GM21529 (cell line): ENCODE data around the gene LRCH1.

Source experiments
- ATAC-seq: cut with Tn5 transposase; IDR thresholded peaks from one replicate; pipeline ENCODE4 v1.9.1; 2021; ENCODE audit not compliant: unreplicated experiment

Gene LRCH1

DNA sequence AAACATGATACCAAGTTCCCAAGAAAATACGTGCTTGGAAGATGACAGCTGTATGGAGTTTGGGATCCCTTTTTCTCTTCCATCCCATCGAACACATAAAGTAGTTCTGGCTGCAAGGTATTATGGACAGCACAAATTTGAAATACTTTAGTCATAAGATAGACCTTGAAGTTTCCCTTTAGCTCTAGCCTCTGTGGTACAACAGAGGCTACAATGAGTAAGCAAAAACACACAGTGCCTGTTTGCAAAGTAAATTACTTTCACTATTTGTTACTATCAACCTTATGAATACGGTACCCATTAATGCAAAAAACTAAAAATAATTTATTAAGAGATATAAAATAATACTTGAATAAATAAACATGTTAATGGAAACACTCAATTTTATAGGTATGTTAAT is 21.0 kb upstream of the LRCH1 start:
- ATAC-seq: no peak

DNA sequence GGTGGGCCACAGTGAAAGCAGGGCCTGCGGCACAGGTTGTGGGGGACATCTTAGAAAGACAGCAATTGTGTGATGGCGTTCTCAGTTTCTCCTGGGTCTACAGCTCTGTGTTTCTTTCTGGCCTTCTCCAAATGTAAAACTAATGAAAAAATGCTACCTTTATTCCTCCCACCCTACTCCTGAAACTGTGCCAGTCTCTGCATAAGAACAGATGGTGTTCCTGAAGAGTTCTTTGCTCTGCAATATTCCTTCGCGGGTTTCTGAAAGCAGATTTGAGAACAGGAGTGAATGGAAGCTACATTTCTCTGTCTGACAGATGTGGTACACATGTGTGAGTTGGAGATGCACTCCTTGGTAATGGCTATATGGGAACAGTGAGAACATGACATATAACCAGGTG is 18.0 kb upstream of the LRCH1 start:
- no peak for ATAC-seq

DNA sequence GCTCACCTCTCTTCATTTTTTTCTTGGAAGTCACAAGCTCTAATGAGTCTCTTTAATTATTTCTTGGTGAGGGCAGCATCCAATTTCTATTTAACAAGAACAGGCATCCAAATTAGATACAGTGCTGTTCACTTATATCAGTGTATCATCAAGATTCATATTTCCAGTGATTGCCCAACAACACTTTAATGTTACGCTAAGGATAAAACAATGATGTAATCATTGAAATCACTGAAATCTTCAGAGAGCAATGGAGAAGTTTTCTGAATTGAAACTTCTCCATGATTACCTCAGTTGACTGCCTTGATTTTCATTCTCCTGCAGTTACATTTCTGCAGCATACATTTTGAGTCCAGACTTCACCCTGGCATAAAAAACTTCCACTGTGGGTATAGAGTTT is 17.1 kb upstream of the LRCH1 start:
- no peak for ATAC-seq

DNA sequence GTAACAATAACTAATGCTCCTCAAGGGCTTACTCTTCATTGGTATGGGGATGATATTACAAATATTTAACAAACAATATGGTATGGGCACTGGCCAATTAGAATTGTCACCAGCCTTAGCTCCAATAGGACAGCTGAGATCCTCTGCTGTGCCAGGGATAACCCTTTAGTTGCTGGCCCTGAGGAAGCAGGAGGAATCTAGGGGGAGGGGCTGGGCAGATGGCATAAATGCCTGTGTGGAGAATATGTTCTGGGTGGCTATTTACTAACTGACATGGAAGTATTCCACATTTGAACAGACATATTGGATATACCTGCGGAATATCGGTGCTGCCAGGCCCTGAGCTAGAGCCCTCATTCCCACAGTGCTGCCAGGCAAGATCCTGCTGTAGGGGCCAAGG is 16.6 kb upstream of the LRCH1 start:
- ATAC-seq: no peak

DNA sequence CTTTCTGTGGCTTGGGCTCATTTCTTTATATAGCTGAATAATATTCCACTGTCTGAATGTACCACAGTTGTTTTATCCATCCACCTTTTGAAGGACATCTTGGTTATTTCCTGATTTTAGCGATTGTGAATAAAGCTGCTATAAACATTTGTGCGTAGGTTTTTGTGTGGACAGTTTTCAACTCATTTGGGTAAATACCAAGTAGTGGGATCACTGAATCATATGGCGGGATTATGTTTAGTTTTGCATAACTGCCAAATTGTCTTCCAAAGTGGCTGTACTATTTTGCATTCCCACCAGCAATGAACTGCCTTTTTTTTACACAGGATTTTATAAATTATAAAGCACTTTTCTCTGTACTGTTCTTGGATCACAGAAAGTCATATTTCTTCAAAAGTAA is 13.7 kb upstream of the LRCH1 start:
- ATAC-seq: no peak

DNA sequence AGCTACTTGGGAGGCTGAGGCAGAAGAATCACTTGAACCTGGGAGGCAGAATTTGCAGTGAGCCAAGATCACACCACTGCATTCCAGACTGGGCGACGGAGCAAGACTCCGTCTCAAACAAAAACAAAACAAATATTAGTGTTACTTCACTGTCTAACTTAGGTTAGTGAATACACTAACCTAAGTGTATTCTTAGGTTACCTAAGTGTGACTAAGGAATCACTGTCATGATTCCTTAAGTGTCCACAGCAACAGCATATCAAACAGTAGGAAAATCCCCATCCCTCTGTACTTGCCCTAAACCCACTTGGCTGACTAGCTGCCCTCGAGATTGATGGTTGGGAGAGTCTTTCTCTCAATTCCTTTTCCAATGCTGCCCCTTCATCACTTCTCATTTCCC is 11.8 kb upstream of the LRCH1 start:
- ATAC-seq: no peak

DNA sequence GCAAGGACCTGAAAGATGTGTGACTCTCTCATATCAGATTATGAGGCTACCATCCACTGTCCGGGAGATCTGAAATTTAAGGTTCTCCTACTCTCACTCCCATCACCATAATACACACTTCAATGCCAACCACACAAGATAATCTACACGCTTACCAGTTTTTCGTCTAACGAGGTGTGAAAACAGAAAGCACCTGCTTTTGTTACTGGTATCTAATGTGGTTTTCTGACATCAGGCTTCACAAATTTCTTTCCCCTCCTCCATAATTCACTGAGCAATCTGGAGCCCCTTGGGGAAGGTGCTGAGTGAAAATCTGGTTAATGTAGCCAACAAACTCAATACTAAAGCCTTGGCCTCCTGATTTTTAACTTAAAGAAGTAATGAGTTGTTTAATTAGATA is 10.1 kb upstream of the LRCH1 start:
- no peak for ATAC-seq

DNA sequence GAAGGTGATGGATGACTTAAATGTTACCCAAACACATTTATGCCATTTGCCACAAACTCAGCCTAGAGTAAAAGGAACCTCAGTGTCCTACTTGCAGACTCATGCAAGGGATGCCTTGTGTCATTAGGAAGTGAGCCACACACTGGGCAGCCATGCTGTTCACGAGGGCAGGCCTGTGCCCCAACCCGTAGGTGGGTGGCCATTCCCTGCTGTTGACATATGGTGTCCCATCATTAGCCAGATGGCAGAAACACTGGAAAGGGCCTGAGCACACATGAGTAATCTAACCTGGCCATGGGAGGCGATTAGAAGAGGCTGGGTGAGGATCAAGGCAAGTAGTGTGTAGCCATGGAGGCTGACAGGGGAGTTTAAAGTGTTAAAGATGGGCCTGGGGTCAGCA is 9.7 kb upstream of the LRCH1 start:
- ATAC-seq: no peak

DNA sequence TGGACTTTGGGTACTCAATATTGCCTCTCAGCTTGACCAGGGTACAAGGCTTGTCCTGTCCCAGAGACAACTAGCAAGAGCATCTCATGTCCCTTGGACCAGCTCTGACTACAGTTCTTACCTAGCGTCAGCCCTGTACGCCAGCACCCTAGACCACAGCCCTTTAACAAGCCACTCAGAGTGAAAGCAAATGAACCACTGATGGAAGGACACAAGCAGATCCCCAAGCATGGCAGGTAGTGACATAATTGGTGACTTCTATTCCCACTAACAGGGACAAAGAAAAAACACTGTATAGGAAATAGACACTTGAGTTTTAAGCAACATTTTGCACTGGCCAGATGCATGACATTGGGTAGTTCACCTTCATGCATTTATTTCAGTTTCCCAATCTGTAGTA is 8.8 kb upstream of the LRCH1 start:
- ATAC-seq: peak; percentile 87

DNA sequence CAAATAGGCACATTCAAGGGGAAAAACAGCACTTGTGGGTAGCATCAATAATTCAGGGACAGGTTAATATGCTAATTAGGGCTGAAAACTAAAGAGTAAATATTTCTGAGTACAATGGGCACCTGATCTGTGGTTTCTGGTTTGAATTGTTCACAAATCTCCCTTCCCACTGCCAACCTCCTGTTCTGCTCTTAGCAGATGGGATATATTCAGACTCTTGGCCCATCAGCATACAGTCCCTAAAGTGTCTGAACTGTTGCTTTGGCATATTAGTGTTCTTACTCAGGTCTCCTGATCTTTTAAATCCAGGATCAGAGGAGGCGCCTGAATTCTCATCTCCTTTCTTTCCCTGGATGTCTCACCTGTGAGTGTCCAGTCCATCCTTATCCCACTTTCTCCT is 8.2 kb upstream of the LRCH1 start:
- ATAC-seq: no peak

DNA sequence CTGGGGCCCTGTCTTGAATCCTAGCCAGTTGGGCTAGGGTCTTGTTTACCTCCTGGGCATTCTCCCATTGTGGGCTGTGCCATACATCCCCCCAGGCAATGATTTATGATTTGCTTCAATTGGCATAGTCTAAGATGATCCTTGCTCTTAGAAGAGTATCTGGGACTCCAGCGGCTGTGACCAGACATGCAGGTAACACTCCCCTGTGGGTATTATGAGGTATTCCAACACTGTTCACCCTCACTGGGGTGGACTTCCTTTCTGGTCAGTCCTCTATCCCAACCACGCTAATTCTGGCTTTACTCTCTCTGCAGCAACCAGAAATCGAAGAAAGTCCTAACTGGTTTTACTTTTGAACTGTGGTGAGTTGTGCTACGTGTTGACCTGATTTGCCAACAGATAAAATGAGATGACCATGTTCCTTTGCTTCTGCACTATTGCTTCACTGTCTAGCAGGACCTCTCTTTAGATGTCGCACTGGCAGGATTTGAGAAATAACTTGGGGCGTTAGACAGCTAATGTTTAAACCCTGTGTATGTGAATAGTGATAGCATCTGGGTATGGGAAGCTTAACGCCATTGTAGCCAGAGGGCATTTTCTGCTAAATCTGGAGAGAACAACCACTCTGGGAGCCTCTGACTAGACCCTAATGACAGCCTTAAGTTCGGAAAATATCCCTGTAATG is 6.7 kb upstream of the LRCH1 start:
- no peak for ATAC-seq

DNA sequence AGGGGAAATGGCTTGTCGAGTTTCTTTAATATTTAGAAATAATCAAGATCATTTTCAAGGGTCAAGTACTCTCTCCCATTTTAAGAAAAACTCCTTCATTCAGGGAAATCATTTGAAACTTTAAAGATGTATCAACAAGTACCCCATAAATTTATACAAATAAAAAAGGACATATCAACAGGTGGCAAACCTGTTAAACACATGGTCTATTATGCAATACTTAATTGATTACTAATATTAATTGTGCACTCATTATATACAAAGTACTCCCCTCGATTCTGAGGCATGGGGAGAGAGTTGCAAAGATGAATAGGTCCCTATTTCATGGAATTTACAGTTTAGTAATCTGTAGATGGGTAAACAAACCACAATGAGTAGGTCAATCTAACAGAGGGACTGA is 2.1 kb upstream of the LRCH1 start:
- ATAC-seq: no peak

DNA sequence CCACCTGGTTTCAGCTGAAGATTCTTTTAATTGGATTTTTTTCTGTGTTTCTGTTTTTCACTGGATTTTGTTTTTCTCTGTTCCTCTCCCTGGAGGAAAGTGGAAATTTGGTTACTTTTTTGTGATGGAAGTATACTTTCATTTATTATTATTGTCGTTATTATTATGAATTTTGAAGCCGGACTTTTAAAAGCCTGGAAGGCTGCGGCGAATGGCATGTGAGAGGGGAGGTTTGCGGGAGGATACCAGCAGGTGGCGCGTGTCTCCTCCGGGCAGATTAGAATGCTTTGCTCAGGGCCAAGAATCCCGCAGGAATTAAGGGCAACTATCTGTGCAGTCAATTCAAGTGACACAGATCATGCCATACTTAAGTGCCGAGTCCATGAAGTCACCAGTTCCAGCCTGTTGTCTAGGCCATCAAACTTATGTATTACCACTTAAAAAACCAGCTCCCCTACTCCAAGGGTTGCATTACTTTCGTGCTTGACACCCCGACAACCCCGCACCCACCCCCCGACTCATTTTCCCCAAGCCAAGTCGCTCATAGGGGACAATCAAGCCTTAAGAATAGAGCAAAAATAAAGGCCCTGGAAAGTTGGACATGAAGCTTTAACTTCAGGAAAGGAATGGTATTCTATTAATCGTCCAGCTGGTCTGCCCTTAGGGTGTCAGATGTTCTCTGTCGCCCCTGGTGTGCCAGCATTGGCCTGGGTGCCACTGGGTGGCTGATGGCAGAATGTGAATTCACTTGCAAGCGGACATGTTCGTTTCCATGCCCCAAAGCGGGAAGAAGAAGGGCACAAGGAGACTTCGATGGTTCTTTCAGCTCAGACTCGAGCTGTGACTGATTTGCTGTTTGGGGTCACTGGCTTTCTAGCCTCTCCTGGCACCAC is 1.3 kb upstream of the LRCH1 start:
- no peak for ATAC-seq

DNA sequence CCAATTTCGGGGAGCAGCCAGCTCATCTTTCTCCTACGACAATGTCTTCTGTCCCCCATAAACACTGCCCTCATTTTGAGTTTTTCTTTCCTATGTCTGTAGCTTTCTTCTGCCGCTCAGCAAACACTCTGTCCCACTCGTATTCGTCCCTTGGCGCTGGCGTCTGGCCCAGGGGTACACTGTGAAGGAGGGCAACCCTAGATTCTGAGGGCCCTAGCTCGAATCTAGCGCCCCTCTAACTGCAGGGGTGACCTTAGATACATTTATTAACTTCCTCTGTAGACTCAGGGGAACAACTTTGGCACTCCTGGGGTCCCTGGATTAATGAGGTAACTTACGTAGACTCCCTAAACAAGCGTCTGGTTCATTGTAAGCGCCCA is 677 bp upstream of the LRCH1 start:
- no peak for ATAC-seq

DNA sequence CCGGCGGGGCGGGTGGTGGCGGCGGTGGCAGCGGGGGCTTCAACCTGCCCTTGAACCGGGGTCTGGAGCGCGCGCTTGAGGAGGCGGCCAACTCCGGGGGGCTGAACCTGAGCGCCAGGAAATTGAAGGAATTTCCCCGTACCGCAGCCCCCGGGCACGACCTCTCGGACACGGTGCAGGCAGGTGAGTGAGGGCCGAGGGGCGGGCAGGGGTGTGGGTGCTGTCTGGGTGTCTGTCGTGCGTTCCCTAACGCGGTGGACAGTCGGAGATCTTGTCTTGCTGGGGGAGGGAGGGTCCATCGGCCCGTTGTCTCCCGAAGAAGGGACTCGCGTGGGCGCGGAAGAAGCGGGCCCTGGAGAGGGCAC is 533 bp downstream of the LRCH1 start:
- no peak for ATAC-seq

DNA sequence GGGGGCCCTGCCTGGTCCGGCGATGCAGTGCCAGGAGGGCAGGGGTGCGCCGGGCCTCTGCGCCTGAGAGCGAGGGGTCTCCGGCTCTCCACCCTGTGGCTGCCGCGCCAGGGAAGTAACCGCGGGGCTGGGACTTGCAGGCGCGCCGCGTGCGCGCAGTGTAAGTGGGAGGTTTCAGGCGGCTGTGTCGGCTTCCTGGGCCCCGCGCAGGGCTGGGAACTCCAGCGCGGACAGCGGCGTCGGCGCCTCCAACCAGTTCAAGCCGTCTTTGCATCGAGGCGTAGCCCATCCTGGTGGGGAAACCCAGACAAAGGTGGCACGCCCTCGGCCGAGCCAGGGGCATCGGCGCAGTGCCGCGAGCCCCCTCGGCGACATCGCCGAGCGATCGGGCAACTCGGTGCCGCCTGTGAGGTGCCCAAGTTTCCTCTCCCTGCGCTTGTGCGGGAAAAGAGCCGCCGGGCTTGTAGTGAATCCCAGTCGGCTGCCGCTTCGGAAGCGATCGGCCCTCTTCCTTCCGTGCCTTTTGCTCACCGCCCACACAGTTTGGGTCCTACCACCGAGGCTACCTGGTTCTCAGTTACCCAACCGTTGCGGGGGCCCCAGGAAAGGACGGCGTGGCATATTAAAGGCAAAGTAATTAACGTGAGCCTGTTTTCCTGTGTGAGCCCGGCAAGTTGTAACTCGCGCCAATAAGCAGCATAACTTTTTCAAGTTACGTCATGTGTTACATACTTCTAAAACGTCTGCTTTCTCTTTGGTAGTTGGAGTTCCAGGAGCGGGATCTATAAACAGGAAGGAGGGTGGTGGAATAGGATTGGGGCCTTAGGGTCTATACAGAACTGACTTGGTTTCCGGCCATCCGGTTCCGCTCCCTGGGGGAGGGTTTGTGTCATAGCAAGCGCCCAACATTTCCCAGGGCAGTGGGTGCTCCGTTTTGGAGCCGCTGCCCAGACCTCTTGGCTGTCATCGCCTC is 1.2 kb downstream of the LRCH1 start:
- ATAC-seq: peak; percentile 50

DNA sequence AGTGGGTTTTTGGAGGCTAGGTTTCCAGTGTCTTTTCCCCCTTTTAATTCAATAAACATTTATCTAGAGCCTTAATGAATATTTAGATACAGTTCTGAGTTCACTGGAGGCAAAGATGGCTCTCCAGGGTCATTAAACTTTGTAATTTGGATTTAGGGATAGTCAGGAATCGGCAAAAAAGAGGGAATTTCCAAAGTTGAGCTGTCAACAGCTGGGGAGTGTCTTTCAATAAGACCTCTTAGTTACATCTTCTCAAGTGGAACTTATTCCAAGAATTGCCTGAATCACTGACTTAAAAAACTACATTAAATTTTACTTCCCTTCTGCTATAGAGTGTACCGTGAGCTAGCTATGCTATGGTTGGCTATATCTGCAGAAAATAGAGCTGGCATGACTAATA is 2.0 kb downstream of the LRCH1 start:
- no peak for ATAC-seq

DNA sequence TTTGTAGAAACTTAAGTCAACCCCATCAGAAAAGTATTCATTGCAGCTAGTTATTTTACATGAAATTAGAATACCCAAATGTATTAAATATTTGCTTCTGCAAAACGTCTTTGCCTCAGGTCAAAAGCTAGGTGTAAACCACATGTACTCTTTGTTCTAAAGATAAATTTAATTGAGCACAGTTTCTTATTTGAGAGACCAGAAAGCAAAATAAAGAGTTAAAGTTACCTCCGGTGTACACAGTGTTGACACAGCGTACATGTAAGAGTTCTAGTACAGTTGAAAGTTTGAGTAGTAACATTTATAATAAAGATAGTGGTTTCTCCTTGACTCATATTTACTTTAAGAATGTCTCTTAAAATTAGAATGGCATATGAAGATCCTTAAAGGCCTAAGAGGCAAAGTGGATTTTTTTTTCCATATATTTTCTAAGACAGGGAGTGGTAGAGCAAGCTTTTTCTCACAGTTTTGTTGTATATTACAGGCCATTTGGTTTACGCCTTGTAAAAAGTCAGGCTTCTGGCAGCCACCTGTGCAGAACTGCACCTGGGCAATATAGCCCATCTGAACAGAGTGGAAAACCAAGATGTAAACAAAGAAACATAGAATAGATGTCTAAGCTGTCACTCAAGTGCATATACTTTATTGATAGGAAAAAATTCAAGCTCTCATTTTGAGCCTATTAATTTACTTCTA is 2.9 kb downstream of the LRCH1 start:
- ATAC-seq: no peak

DNA sequence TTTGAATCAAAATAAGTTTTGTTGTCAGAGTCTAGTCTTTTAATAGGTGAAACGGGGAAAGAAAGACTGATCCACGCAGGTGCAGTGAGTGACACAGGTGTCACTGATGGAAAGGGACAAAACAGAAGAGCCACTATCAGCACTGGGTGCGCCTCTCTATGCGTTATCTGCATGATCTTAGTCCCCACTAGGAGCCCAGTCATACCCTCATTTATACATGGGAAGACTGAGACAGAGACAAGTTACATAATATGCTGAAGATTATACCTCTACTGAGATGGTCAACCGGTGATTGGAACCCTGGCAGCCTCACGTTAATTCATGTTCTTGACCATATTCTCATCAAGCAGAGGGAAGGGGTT is 3.4 kb downstream of the LRCH1 start:
- no peak for ATAC-seq

DNA sequence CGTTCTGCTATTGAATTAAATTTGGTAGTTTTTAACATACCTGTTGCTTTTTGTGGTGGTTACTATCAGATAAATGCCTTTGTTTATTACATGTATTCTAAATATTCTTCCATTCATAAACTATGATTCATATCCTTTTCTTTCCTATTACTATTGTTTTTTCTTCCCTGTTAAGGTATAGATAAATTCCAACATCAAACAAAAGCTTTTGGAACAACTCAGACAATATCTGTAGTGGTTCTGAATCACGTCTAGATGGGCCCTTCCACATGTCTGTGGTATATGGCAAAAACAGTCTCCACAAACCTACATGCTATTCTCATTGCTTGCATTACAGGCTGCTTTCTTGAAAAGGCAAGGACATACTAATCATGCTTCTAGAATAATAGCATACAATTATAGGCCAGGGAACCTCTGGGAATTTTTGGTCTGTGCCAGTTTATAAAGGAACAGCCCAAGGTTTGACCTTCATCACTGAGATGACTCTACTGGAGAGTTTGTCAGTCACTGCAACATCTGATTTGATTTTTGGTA is 6.4 kb downstream of the LRCH1 start:
- ATAC-seq: no peak

DNA sequence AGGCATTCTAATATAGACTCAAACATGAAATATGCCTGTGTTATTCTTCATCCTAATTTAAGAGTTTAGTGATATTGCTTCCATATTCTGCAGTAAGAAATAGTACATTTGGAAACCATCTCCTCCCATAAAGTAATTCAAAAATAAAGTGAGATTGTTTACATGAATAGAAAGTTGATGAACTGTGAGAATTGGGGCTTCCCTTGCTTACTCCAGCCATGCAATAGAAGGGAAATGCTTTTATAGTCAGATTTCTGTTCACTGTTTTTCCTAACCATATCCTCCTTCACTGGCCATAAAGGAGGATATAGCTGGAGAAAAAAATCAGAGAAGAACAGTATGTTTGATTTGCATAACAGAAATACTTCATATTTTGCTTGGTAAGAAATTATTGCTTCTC is 7.8 kb downstream of the LRCH1 start:
- no peak for ATAC-seq
